ENCODE measurements around the gene LSM11.
"Not testable (repeated sequence)": the region's sequence is repeated elsewhere in the genome, so short reads cannot be mapped to it uniquely, and the experiment has no call there.

LSM11 gene

DNA sequence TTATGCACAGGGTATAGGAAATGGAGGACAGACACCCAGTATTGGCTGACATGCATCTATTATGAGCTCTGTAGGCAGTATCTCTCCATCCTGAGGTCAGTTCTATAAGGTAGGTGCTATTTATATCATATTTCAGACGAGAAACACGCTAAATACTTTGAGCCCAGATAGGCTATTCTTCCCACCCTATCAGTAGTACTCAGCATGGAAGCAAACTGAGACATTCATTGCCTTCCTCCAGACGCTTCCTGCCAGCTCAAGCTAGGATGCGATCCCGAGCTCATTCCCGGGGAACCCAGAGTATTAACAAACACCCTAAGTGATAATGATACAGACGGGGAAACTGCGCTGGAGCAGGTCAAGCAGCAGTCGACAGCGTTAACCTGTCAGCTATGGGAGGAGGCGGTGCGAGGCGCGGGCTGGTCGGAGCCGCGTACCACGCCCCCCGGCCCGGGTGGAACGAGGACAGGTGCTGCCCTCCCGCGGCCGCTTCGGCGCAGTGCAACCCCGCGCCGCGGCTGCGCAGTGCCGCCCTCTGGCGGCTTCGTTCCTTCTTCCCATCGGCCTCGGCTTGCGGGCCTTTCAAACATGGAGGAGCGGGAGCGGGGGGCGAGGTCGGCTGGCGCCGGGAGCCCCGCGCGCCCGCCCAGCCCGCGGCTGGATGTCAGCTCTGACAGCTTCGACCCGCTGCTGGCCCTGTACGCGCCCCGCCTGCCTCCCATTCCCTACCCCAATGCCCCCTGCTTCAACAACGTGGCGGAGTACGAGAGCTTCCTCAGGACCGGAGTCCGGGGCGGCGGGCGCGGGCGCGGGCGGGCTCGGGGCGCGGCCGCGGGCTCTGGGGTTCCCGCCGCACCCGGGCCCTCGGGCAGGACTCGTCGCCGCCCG, at the start of gene LSM11:
TSS of gene LSM11 (plus strand) at position 550 of the 888 bp plus-strand sequence. CDS start at position 589, 39 bp downstream.
- peak; percentile 91 for TF ChIP-seq CTCF (IDR thresholded peaks at IDR 0.05; ENCODE audit: low read depth, low read length)
- DNase-seq (ENCODE audit: low read depth, low spot score) = peak; percentile 82
- in situ Hi-C loops (cut with HindIII; ENCODE audit: low sequenced_read_pairs) = no loop called here
- H3K4me3 ChIP-seq (ENCODE audit: low read depth, low read length) = peak within 1 kb of the TSS; percentile 68

- in situ Hi-C loops (cut with HindIII; ENCODE audit: low sequenced_read_pairs); H3K4me3 ChIP-seq (ENCODE audit: low read depth, low read length); DNase-seq (ENCODE audit: low read depth, low spot score): not testable (repeated sequence)
Observed at GRCh38 chr5:157693816-157694215, 49.7 kb upstream of the LSM11 start.

- in situ Hi-C loops (cut with HindIII; ENCODE audit: low sequenced_read_pairs); H3K4me3 ChIP-seq (ENCODE audit: low read depth, low read length); DNase-seq (ENCODE audit: low read depth, low spot score): not testable (repeated sequence)
Observed at GRCh38 chr5:157696154-157696553, 47.4 kb upstream of the LSM11 start.

GRCh38 chr5:157698674-157699073, 44.8 kb upstream of the LSM11 start:
- in situ Hi-C loops (cut with HindIII; ENCODE audit: low sequenced_read_pairs); DNase-seq (ENCODE audit: low read depth, low spot score); H3K4me3 ChIP-seq (ENCODE audit: low read depth, low read length): not testable (repeated sequence)

GRCh38 chr5:157703736-157704135, 39.8 kb upstream of the LSM11 start:
- no peak overlapping the region for H3K4me3 ChIP-seq (ENCODE audit: low read depth, low read length)
- in situ Hi-C loops (cut with HindIII; ENCODE audit: low sequenced_read_pairs) = no loop called here
- DNase-seq (ENCODE audit: low read depth, low spot score) = no peak
- TF ChIP-seq CTCF (IDR thresholded peaks at IDR 0.05; ENCODE audit: low read depth, low read length) = no peak

DNA sequence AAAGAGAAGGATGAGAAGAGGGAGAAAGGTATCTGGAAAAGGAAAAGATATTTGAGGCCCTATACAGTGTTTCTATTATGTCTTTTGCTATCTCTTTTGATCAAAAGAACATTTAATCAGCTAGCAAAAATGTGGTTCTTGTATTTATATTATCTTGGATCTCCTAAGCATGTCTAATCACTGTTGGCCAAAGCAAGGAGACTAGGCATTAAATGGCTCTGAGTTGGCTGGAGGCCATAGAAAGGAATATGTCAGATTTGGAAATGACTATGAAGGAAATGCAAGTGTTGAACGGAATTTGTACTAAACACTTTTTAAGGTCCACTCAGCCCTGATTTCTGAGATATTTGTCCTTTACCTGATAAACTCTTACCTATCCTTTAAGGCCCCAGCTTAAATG, 34.6 kb upstream of the LSM11 start:
- H3K4me3 ChIP-seq (ENCODE audit: low read depth, low read length) = no peak overlapping the region
- in situ Hi-C loops (cut with HindIII; ENCODE audit: low sequenced_read_pairs) = no loop called here
- DNase-seq (ENCODE audit: low read depth, low spot score) = peak; percentile 48
- no peak for TF ChIP-seq CTCF (IDR thresholded peaks at IDR 0.05; ENCODE audit: low read depth, low read length)

DNA sequence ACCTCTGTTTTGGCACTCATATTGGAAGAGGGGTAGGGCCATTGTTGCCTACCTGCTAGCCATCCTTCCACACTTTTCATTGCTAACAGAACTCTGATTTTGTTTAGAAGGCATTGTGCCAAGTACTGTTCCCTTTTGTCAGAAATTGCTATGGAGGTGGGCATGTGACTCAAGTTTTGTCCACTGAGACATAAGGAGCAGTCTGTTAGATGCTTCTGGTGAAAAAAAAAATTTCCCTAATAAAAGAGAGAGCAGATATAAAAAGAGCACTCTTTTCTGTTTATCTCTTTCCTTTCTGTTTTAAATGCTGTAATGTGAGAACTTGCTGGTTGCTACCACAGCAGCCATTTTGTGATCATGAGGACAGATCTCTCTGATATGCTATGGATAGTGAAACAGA, 34.2 kb upstream of the LSM11 start:
- no peak for DNase-seq (ENCODE audit: low read depth, low spot score)
- no peak for TF ChIP-seq CTCF (IDR thresholded peaks at IDR 0.05; ENCODE audit: low read depth, low read length)
- in situ Hi-C loops (cut with HindIII; ENCODE audit: low sequenced_read_pairs) = no loop called here
- H3K4me3 ChIP-seq (ENCODE audit: low read depth, low read length) = no peak overlapping the region

GRCh38 chr5:157710431-157710830, 33.1 kb upstream of the LSM11 start:
- in situ Hi-C loops (cut with HindIII; ENCODE audit: low sequenced_read_pairs) = no loop called here
- no peak for TF ChIP-seq CTCF (IDR thresholded peaks at IDR 0.05; ENCODE audit: low read depth, low read length)
- DNase-seq (ENCODE audit: low read depth, low spot score) = peak; percentile 13
- H3K4me3 ChIP-seq (ENCODE audit: low read depth, low read length) = no peak overlapping the region

Measured in astrocyte of the spinal cord (primary cell).